H9 (cell line): ENCODE results near the gene AP2M1. TPM values are rescaled to one million over a fixed set of nuclear protein-coding genes. Genes with fewer than 3 reads are reported as not detected.

Experiments
- DNase-seq: peaks from one replicate; pipeline ENCODE4 v3.0.0-alpha.2; 2017
- H2AFZ ChIP-seq: one replicate; pipeline ENCODE4 v1.6.1; 2013; ENCODE audit warnings: mild to moderate bottlenecking, low read length, control low read depth, moderate library complexity
- H2AK5ac ChIP-seq: 2 replicates; pipeline ENCODE4 v1.6.1; 2013; ENCODE audit warnings: low read length, control low read depth, mixed read lengths; ENCODE audit not compliant: insufficient read length
- H2BK120ac ChIP-seq: one replicate; pipeline ENCODE4 v1.6.1; 2013; ENCODE audit warnings: low read depth, mild to moderate bottlenecking, low read length, control low read depth, inconsistent platforms; ENCODE audit not compliant: poor library complexity, severe bottlenecking
- H2BK12ac ChIP-seq: 2 replicates; pipeline ENCODE4 v1.6.1; 2013; ENCODE audit warnings: low read length, control low read depth, mixed read lengths, low read depth; ENCODE audit not compliant: insufficient read length
- H2BK15ac ChIP-seq: 2 replicates; pipeline ENCODE4 v1.6.1; 2013; ENCODE audit warnings: low read depth, low read length, control low read depth
- H2BK20ac ChIP-seq: one replicate; pipeline ENCODE4 v1.6.1; 2013; ENCODE audit warnings: low read depth, mild to moderate bottlenecking, low read length, control low read depth, inconsistent platforms; ENCODE audit not compliant: poor library complexity, severe bottlenecking
- H2BK5ac ChIP-seq: 2 replicates; pipeline ENCODE4 v1.6.1; 2013; ENCODE audit warnings: low read length, control low read depth, mixed read lengths; ENCODE audit not compliant: insufficient read length
- H3K14ac ChIP-seq: 2 replicates; pipeline ENCODE4 v1.6.1; 2013; ENCODE audit warnings: low read length, control low read depth; ENCODE audit not compliant: insufficient read depth
- H3K18ac ChIP-seq: 2 replicates; pipeline ENCODE4 v1.6.1; 2013; ENCODE audit warnings: low read depth, mild to moderate bottlenecking, mixed read lengths, low read length, control low read depth; ENCODE audit not compliant: insufficient read length
- H3K23ac ChIP-seq: 2 replicates; pipeline ENCODE4 v1.6.1; 2013; ENCODE audit warnings: low read length, control low read depth, mixed read lengths, low read depth; ENCODE audit not compliant: insufficient read length
- H3K23me2 ChIP-seq: 2 replicates; pipeline ENCODE4 v1.6.1; 2013; ENCODE audit warnings: low read depth, mild to moderate bottlenecking, mixed read lengths, low read length, control low read depth; ENCODE audit not compliant: insufficient read length, poor library complexity, severe bottlenecking
- H3K27ac ChIP-seq: 2 replicates; pipeline ENCODE4 v1.5.1; 2013; ENCODE audit warnings: low read length, control low read depth, mixed read lengths, low read depth; ENCODE audit not compliant: insufficient read length
- H3K27me3 ChIP-seq: 2 replicates; pipeline ENCODE4 v1.6.1; 2013; ENCODE audit warnings: low read length, control low read depth, inconsistent platforms; ENCODE audit not compliant: insufficient read depth
- H3K4ac ChIP-seq: 2 replicates; pipeline ENCODE4 v1.6.1; 2013; ENCODE audit warnings: low read depth, mild to moderate bottlenecking, control low read depth, inconsistent platforms, low read length, moderate library complexity
- H3K4me1 ChIP-seq: 2 replicates; pipeline ENCODE4 v1.6.1; 2013; ENCODE audit warnings: low read length, control low read depth, inconsistent platforms; ENCODE audit not compliant: insufficient read depth
- H3K4me2 ChIP-seq: 2 replicates; pipeline ENCODE4 v1.6.1; 2013; ENCODE audit warnings: low read length, control low read depth, mixed read lengths; ENCODE audit not compliant: insufficient read length, insufficient read depth
- H3K56ac ChIP-seq: 2 replicates; pipeline ENCODE4 v1.6.1; 2013; ENCODE audit warnings: low read depth, mild to moderate bottlenecking, mixed read lengths, low read length, control low read depth; ENCODE audit not compliant: insufficient read length
- H3K79me1 ChIP-seq: 2 replicates; pipeline ENCODE4 v1.6.1; 2013; ENCODE audit warnings: low read depth, mild to moderate bottlenecking, moderate library complexity, low read length, control low read depth, inconsistent platforms; ENCODE audit not compliant: insufficient read depth, poor library complexity, severe bottlenecking
- H3K79me2 ChIP-seq: 2 replicates; pipeline ENCODE4 v1.6.1; 2013; ENCODE audit warnings: low read length, control low read depth, inconsistent platforms; ENCODE audit not compliant: insufficient read depth
- H3K9ac ChIP-seq: 2 replicates; pipeline ENCODE4 v1.6.1; 2013; ENCODE audit warnings: low read length, control low read depth, mixed read lengths; ENCODE audit not compliant: insufficient read length; ENCODE audit errors: extremely low read depth
- H3K9me3 ChIP-seq: one replicate; pipeline ENCODE4 v1.6.1; 2013; ENCODE audit warnings: low read depth, low read length, inconsistent platforms; ENCODE audit not compliant: control insufficient read depth
- H3T11ph ChIP-seq: one replicate; pipeline ENCODE4 v1.6.1; 2013; ENCODE audit warnings: mild to moderate bottlenecking, low read length, control low read depth, inconsistent platforms
- H4K20me1 ChIP-seq: one replicate; pipeline ENCODE4 v1.6.1; 2013; ENCODE audit not compliant: control insufficient read depth, insufficient read length, insufficient read depth
- H4K5ac ChIP-seq: 2 replicates; pipeline ENCODE4 v1.6.1; 2013; ENCODE audit warnings: low read depth, mild to moderate bottlenecking, mixed read lengths, low read length, control low read depth; ENCODE audit not compliant: insufficient read length
- H4K8ac ChIP-seq: replicated peaks from 2 replicates; pipeline ENCODE4 v1.6.1; 2013; ENCODE audit warnings: low read length, control low read depth, mixed read lengths, low read depth; ENCODE audit not compliant: insufficient read length
- H4K91ac ChIP-seq: 2 replicates; pipeline ENCODE4 v1.6.1; 2013; ENCODE audit warnings: low read depth, mild to moderate bottlenecking, moderate library complexity, mixed read lengths, low read length, control low read depth; ENCODE audit not compliant: insufficient read length
- H3K27ac Mint-ChIP-seq, 3 experiments: 2 replicates in 2 of 3; 3 replicates in 1 of 3; pipeline ENCODE4 v1.8.0; 2020 to 2021; ENCODE audit warnings: mixed read lengths in 3 of 3, mild to moderate bottlenecking in 1 of 3, moderate library complexity in 1 of 3
- H3K27me3 Mint-ChIP-seq: 2 replicates; pipeline ENCODE4 v1.8.0; 2021; ENCODE audit warnings: low read depth, mild to moderate bottlenecking, moderate library complexity, mixed read lengths
- H3K36me3 Mint-ChIP-seq, 3 experiments: 2 replicates in 2 of 3; 3 replicates in 1 of 3; pipeline ENCODE4 v1.8.0; 2020 to 2021; ENCODE audit warnings: low read depth in 3 of 3, mixed read lengths in 3 of 3; ENCODE audit not compliant: insufficient read depth in 1 of 3
- H3K4me1 Mint-ChIP-seq, 2 experiments: 2 replicates each; pipeline ENCODE4 v1.8.0; 2020; ENCODE audit warnings: mixed read lengths in 2 of 2
- H3K4me3 Mint-ChIP-seq, 2 experiments: 2 replicates in 1 of 2; 3 replicates in 1 of 2; pipeline ENCODE4 v1.8.0; 2020 to 2021; ENCODE audit warnings: mild to moderate bottlenecking in 2 of 2, mixed read lengths in 2 of 2, moderate library complexity in 1 of 2
- H3K9me3 Mint-ChIP-seq, 2 experiments: 2 replicates in 1 of 2; 3 replicates in 1 of 2; pipeline ENCODE4 v1.8.0; 2020; ENCODE audit warnings: mild to moderate bottlenecking in 2 of 2, mixed read lengths in 2 of 2, moderate library complexity in 1 of 2
- CTCF ChIP-seq: fragments of 200-600 bp; sonication (generic); conservative IDR thresholded peaks from 3 replicates; pipeline ENCODE4 v1.8.0; 2021; ENCODE audit warnings: antibody characterized with exemption, mild to moderate bottlenecking
- WGBS: extraction: QIAGEN DNeasy Blood & Tissue Kit; methylation state at CpG from one replicate; pipeline ENCODE4 v1.1.7; 2013; ENCODE audit warnings: missing lambda C conversion rate, low lambda C conversion rate, mixed read lengths; ENCODE audit not compliant: insufficient read length; ENCODE audit errors: extremely low coverage; 5-methylcytosine and 5-hydroxymethylcytosine counted together
- total RNA-seq: library from RNA; stranded (reverse); gene quantifications from 2 replicates; pipeline ENCODE4 v1.2.1, GENCODE V29; 2021

Gene AP2M1
- total RNA-seq, 1 experiment from 2014 or later: 443 TPM

GRCh38 chr3:184156522-184156955, 18.1 kb upstream of the AP2M1 start:
- peaks cover 11 to 21% of the 10 kb centered on the region in 2 experiments for H3K4me1 Mint-ChIP-seq
- no peak overlapping the region for H3K18ac ChIP-seq
- WGBS: no CpG with 5 or more reads among the region's 6 CpGs
- no peak overlapping the region for H2BK5ac ChIP-seq
- H2BK20ac ChIP-seq: no peak overlapping the region
- no peak overlapping the region for H2BK120ac ChIP-seq
- peaks cover 4 to 12% (median 4%) of the 10 kb centered on the region in 3 experiments; a peak in 6 of 7 replicates for H3K36me3 Mint-ChIP-seq
- H3K4me2 ChIP-seq: peak overlapping the region; percentile 75
- no peak overlapping the region for H4K91ac ChIP-seq
- H3K9ac ChIP-seq: peak overlapping the region; percentile 75
- H3K9me3 ChIP-seq: no peaks in the 10 kb centered on the region
- no peak overlapping the region for H3K27ac ChIP-seq
- H4K8ac ChIP-seq: no peak overlapping the region
- no peak overlapping the region for H2BK12ac ChIP-seq
- H3K9me3 Mint-ChIP-seq: no peaks in the 10 kb centered on the region; a peak in 1 of 5 replicates
- H2BK15ac ChIP-seq: no peak overlapping the region
- H2AFZ ChIP-seq: no peak overlapping the region
- no peaks in the 10 kb centered on the region for H4K20me1 ChIP-seq
- no peak for TF ChIP-seq CTCF
- no peaks in the 10 kb centered on the region for H3K27me3 ChIP-seq
- DNase-seq: peak; percentile 41
- peaks cover 23% of the 10 kb centered on the region; the same call in 1 of the 2 replicates for H3K79me2 ChIP-seq
- no peaks in the 10 kb centered on the region for H3K27me3 Mint-ChIP-seq
- H3K4ac ChIP-seq: no peak overlapping the region
- no peak overlapping the region for H3K14ac ChIP-seq
- peaks cover 3% of the 10 kb centered on the region for H3K79me1 ChIP-seq
- H3K4me3 Mint-ChIP-seq: peak overlapping the region; percentile 93 to 99
- no peak overlapping the region for H3K56ac ChIP-seq
- H3K23ac ChIP-seq: no peak overlapping the region
- no peak overlapping the region for H4K5ac ChIP-seq
- H2AK5ac ChIP-seq: no peak overlapping the region
- no peaks in the 10 kb centered on the region; the same call in 1 of the 2 replicates for H3K4me1 ChIP-seq
- peak overlapping the region; percentile 91 to 96 (median 93); a peak in 5 of 7 replicates for H3K27ac Mint-ChIP-seq
- no peak overlapping the region for H3T11ph ChIP-seq
- H3K23me2 ChIP-seq: peaks cover 6% of the 10 kb centered on the region
